SH-SY5Y (cell line): ENCODE results near the gene SHISA9.

Experiments
- GATA2 ChIP-seq: IDR thresholded peaks from 2 replicates; pipeline ENCODE4 v1.6.1; 2011; ENCODE audit warnings: mild to moderate bottlenecking, low read depth, low read length
- GATA3 ChIP-seq: IDR thresholded peaks from 2 replicates; pipeline ENCODE4 v1.6.1; 2011; ENCODE audit warnings: low read depth, mild to moderate bottlenecking, low read length, moderate library complexity

GRCh38 chr16:12927591-12927990 lies 26.2 kb downstream of the SHISA9 start:
- TF ChIP-seq GATA2: no peak
- TF ChIP-seq GATA3: no peak
